IPS DF 6.9 (cell line): ENCODE results near the gene CPAMD8.

Experiments used
- DNase-seq: peaks from one replicate; pipeline ENCODE4 v3.0.0-alpha.2; 2013; ENCODE audit warnings: low read depth, low spot score
- H3K27ac ChIP-seq: one replicate; pipeline ENCODE4 v1.5.1; 2013; ENCODE audit warnings: low read length, control low read depth
- H3K27me3 ChIP-seq: 2 replicates; pipeline ENCODE4 v1.6.1; 2013; ENCODE audit warnings: mild to moderate bottlenecking, low read length; ENCODE audit not compliant: control insufficient read depth, insufficient read depth
- H3K36me3 ChIP-seq: 2 replicates; pipeline ENCODE4 v1.6.1; 2013; ENCODE audit warnings: low read length; ENCODE audit not compliant: control insufficient read depth, insufficient read depth
- H3K4me1 ChIP-seq: 2 replicates; pipeline ENCODE4 v1.6.1; 2013; ENCODE audit warnings: low read length; ENCODE audit not compliant: control insufficient read depth, insufficient read depth
- H3K4me3 ChIP-seq: 2 replicates; pipeline ENCODE4 v1.5.1; 2013; ENCODE audit warnings: mild to moderate bottlenecking, low read length
- H3K9me3 ChIP-seq: 2 replicates; pipeline ENCODE4 v1.6.1; 2013; ENCODE audit warnings: low read length, inconsistent platforms; ENCODE audit not compliant: control insufficient read depth, insufficient read depth
- WGBS: extraction: QIAGEN DNeasy Blood & Tissue Kit; methylation state at CpG from one replicate; pipeline ENCODE4 v1.1.7; 2013; ENCODE audit warnings: mixed read lengths, missing lambda C conversion rate; ENCODE audit not compliant: insufficient read length, insufficient coverage; 5-methylcytosine and 5-hydroxymethylcytosine counted together

Gene CPAMD8

DNA sequence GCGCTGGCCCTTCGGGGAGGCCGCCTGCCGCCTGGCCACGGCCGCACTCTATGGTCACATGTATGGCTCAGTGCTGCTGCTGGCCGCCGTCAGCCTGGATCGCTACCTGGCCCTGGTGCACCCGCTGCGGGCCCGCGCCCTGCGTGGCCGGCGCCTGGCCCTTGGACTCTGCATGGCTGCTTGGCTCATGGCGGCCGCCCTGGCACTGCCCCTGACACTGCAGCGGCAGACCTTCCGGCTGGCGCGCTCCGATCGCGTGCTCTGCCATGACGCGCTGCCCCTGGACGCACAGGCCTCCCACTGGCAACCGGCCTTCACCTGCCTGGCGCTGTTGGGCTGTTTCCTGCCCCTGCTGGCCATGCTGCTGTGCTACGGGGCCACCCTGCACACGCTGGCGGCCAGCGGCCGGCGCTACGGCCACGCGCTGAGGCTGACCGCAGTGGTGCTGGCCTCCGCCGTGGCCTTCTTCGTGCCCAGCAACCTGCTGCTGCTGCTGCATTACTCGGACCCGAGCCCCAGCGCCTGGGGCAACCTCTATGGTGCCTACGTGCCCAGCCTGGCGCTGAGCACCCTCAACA is 136.6 kb downstream of the CPAMD8 start:
- Histone ChIP-seq H3K27ac (no peak overlapping the region), H3K4me3 (no peak overlapping the region), H3K36me3 (no peaks in the 10 kb centered on the region; the same call in 1 of the 2 replicates), H3K9me3 (no peaks in the 10 kb centered on the region), H3K27me3 (no peaks in the 10 kb centered on the region), H3K4me1 (no peaks in the 10 kb centered on the region)
- DNase-seq, result no peak
- WGBS, result no CpG with 5 or more reads among the region's 48 CpGs

DNA sequence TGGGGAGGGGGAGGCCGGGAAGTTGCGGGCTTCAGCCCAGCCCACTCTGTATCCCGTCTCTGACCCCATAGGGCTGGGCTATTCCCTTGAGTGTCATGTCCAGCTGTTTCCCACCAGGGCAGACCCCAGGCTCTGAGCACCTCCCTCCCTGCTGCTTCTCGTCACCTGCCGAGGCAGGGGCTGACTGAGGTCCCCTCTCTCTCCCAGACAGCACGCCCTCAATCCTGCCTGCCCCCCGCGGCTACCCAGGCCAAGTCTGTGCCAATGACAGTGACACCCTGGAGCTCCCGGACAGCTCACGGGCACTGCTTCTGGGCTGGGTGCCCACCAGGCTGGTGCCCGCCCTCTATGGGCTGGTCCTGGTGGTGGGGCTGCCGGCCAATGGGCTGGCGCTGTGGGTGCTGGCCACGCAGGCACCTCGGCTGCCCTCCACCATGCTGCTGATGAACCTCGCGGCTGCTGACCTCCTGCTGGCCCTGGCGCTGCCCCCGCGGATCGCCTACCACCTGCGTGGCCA is 137.2 kb downstream of the CPAMD8 start:
- Histone ChIP-seq H3K4me3 (no peak overlapping the region), H3K4me1 (no peaks in the 10 kb centered on the region), H3K27me3 (no peaks in the 10 kb centered on the region), H3K27ac (no peak overlapping the region), H3K36me3 (no peaks in the 10 kb centered on the region; the same call in 1 of the 2 replicates), H3K9me3 (no peaks in the 10 kb centered on the region)
- DNase-seq, result no peak
- no CpG with 5 or more reads among the region's 22 CpGs for WGBS

DNA sequence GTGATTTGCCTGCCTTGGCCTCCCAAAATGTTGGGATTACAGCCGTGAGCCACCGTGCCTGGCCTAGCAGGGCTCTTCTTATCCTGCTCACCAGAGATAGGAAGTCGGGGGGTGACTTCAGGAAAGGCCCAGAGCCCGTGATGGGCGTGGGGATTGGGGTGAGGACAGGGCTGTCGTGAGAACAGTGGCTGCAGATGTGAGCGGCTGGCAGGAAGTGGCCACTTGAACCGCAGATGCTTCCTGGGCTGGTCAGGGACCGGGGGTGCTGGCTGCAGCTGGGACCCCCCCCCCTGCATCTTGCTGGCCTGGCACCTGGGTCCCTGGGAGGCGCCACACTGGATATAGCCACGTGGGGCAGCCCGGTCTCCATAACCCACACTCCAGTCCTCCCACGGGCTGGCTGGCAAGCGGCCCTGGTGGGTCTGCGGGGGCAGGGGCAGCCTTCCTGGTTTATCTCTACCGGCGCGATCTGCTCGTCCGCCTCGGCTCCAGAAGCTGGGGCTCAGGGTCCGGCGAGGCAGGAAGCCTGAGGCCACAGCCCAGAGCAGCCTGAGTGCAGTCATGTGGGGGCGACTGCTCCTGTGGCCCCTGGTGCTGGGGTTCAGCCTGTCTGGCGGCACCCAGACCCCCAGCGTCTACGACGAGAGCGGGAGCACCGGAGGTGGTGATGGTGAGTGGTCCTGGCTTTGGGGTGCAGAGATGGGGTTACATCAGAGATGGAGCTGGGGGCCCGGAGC is 137.8 kb downstream of the CPAMD8 start, which contains the start of gene F2RL3:
F2RL3 (plus strand) TSS at position 371 of the 737 bp plus-strand sequence; CDS start at position 562, 191 bp downstream.
- Histone ChIP-seq H3K4me1 (no peaks in the 10 kb centered on the region), H3K9me3 (no peaks in the 10 kb centered on the region), H3K4me3 (no peak within 1 kb of the TSS), H3K36me3 (no peaks in the 10 kb centered on the region; the same call in 1 of the 2 replicates), H3K27me3 (no peaks in the 10 kb centered on the region), H3K27ac (no peak within 1 kb of the TSS)
- no peak for DNase-seq
- no CpG with 5 or more reads among the region's 31 CpGs for WGBS

DNA sequence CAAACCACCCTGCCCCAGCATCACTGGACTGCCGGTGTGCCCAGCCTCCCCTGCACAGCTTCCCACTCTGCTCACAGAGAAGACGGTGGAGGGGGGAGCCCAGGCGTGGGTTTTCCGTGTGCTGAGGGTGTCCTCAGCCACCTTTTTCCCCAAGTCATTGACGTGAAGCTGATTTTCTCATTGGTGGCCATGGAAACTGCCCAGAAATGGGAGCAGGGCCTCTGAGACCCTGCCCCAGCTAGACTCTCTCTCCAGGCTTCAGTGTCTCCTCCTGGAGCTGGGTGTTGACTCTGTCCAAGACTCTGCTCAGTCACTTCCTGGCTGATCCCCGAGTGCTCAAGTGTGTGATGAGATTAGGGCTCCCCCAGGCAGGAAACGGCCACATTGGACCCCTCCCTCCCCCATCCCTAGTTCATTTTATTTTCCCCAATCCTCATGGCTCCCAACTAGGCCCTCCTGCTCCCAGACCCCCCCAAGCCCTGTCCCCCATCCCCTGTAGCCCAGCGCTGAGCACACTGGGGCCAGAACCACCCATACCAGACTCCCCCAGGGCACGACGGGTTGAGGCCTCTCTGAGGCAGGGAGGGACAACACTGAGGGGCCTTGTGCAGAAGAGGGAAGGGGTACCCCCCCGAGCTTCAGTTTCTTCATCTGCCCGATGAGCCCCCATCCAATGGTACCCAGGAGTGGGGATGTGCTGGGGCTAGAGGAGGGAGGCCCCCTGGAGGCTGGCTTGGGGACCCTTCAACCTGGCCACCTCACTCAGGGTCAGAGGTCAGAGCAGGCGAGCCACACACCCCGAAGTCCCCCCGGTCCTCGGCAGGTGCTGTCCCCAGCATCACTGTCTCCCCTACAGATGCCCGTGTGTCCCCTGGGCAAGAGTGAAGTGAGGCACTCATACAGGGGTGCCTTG is 139.0 kb downstream of the CPAMD8 start:
- Histone ChIP-seq H3K27me3 (no peaks in the 10 kb centered on the region), H3K4me3 (no peak overlapping the region), H3K27ac (no peak overlapping the region), H3K36me3 (no peaks in the 10 kb centered on the region; the same call in 1 of the 2 replicates), H3K9me3 (no peaks in the 10 kb centered on the region), H3K4me1 (no peaks in the 10 kb centered on the region)
- WGBS, result no CpG with 5 or more reads among the region's 17 CpGs
- no peak for DNase-seq

DNA sequence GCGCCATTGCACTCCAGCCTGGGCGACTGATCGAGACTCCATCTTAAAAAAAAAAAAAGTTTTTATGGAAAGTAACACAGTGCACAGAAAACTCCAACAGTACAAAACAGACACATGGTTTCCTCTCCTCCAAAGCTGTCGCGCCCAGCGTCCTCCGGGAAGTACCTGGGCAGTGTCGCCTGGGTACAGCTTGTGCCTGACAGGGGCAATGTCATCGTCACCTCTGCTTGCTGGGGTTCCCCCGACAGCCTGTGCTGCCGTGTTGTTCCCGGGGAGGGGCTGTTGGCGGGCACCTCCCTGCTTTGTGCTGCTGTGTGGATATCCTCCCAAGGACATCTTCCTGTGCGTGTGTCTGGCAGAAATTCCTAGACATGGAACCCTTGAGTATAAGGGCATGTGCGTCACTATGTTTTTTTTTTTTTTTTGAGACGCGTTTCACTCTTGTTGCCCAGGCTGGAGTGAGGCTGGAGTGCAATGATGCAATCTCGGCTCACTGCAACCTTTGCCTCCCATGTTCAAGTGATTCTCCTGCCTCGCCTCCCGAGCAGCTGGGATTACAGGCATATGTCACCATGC is 140.2 kb downstream of the CPAMD8 start:
- no CpG with 5 or more reads among the region's 20 CpGs for WGBS
- H3K4me1 ChIP-seq, result no peaks in the 10 kb centered on the region
- H3K9me3 ChIP-seq, result peaks cover 2% of the 10 kb centered on the region; the same call in 1 of the 2 replicates
- no peaks in the 10 kb centered on the region; the same call in 1 of the 2 replicates for H3K36me3 ChIP-seq
- no peak for DNase-seq
- H3K27ac ChIP-seq, result no peak overlapping the region
- H3K4me3 ChIP-seq, result no peak overlapping the region
- H3K27me3 ChIP-seq, result no peaks in the 10 kb centered on the region

DNA sequence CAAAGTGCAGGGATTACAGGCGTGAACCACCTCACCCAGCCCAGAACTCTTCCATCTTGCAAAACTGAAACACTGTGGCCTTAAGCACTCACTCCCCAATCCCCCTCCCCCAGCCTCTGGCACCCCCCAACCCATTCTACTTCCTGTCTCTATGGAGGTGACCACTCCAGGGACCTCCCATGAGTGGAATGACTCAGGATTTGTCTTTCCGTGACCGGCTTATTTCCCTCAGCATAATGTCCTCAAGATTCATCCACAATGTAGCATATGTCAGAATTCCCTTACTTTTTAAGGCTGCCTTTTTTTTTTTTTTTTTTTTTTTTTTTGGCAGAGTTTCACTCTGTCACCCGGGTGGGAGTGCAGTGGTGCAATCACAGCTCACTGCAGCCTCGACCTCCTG is 141.4 kb downstream of the CPAMD8 start:
- no peak overlapping the region for H3K27ac ChIP-seq
- peaks cover 2% of the 10 kb centered on the region; the same call in 1 of the 2 replicates for H3K9me3 ChIP-seq
- H3K27me3 ChIP-seq, result no peaks in the 10 kb centered on the region
- H3K36me3 ChIP-seq, result no peaks in the 10 kb centered on the region; the same call in 1 of the 2 replicates
- DNase-seq, result no peak
- WGBS, result no CpG with 5 or more reads among the region's 5 CpGs
- H3K4me3 ChIP-seq, result no peak overlapping the region
- no peaks in the 10 kb centered on the region for H3K4me1 ChIP-seq

DNA sequence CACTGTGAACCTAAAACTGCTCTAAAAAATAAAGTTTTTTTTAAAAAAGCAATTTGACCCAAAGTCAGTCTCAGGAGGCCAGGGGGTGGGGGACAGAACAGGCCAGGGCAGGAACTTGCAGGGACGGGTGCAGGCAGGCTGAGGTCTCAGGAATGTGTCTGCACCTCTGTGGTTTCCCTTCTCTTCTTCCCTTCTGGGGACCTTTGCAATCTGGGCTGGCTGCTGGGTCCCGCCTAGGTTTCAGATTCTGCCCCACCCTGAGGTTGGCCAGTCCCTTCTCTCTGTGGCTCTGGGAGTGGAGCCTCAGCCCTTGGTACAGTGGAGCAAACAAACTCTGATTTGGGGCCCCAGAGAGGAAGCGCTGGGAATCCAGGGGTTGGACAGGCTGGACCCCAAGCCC is 143.1 kb downstream of the CPAMD8 start:
- DNase-seq, result no peak
- Histone ChIP-seq H3K4me1 (no peaks in the 10 kb centered on the region), H3K9me3 (peaks cover 2% of the 10 kb centered on the region; the same call in 1 of the 2 replicates), H3K27ac (no peak overlapping the region), H3K36me3 (peaks cover 4% of the 10 kb centered on the region), H3K27me3 (no peaks in the 10 kb centered on the region), H3K4me3 (no peak overlapping the region)
- no CpG with 5 or more reads among the region's 3 CpGs for WGBS

DNA sequence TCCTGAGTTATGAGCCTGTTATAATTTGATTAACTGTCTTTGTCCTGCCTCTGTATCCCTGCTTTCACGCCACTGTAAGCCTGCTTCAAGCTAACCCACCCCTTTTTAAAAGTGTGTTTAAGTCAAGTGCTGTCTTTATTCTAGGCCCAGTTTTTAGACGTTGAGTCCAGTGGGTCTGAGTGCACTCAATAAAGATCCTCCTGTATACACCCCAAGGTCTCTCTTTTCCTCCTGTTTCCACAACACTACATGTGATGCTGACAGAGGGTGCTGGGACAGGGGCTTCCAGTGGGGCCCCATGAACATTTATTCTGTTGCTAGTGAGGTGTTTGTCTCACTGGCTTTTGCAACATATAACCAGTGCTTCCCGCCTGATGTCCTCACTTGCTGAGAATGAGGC is 144.5 kb downstream of the CPAMD8 start:
- Histone ChIP-seq H3K4me1 (no peaks in the 10 kb centered on the region), H3K27me3 (no peaks in the 10 kb centered on the region), H3K36me3 (peaks cover 13% of the 10 kb centered on the region), H3K4me3 (no peak overlapping the region), H3K27ac (no peak overlapping the region), H3K9me3 (peaks cover 2% of the 10 kb centered on the region; the same call in 1 of the 2 replicates)
- no CpG with 5 or more reads among the region's 3 CpGs for WGBS
- no peak for DNase-seq

DNA sequence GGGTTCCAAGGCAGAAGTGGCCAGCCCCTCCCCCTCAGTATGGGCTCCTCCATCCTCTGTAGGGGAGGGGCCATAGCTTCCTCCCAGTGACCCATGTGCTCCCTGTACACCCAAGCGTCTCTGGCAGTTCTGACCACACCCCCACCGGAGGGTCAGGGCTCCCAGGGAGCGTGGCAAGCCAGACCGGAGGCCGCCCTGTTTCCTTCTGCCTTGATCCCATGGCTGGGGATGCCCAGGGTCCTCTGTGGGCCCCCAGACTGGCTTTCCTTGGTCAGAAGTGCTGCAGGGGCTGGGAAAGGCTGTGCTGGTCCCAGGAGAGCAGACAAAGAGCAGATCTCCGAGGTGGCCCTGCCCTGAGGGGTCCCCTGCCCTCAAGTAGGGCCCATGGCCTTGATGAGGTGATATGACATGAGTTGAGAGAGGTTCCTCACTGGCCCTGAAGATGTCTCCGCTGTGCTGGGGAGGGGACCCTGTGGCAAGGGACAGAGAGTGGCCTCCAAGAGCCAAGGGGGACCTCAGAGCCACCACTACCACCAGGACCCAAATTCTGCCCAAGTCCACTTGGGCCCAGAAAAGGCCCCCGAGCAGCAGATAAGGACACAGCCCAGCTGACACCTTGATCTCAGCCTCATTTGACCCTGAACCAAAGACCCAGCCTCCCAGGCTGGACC is 145.6 kb downstream of the CPAMD8 start:
- H3K9me3 ChIP-seq, result peaks cover 2% of the 10 kb centered on the region; the same call in 1 of the 2 replicates
- no peaks in the 10 kb centered on the region for H3K4me1 ChIP-seq
- H3K36me3 ChIP-seq, result peaks cover 18% of the 10 kb centered on the region
- H3K27ac ChIP-seq, result no peak overlapping the region
- no peak for DNase-seq
- WGBS, result no CpG with 5 or more reads among the region's 8 CpGs
- no peak overlapping the region for H3K4me3 ChIP-seq
- no peaks in the 10 kb centered on the region for H3K27me3 ChIP-seq
